HepG2 (cell line): ENCODE measurements around the gene PCOLCE2. TPM values are rescaled to one million over a fixed set of nuclear protein-coding genes. Genes with fewer than 3 reads are reported as not detected.
A peak's percentile ranks its signal among the peaks of the same experiment; 100 is the strongest.

Source experiments
- ASH2L ChIP-seq: fragments of 300-600, 200-600 bp; sonication (generic); IDR thresholded peaks from 2 replicates; pipeline ENCODE4 v1.7.0; 2017; ENCODE audit warnings: low read depth, mild to moderate bottlenecking, moderate library complexity, mixed read lengths, low read length; ENCODE audit not compliant: insufficient read length
- ETV5 ChIP-seq: IDR thresholded peaks from 2 replicates; pipeline ENCODE4 v1.6.1; 2018; ENCODE audit warnings: missing biosample characterization, missing genetic modification reagents, inconsistent platforms, borderline replicate concordance
- ETV6 ChIP-seq: sonication (generic); formaldehyde crosslinking; conservative IDR thresholded peaks from 2 replicates; pipeline ENCODE4 v1.4.0; 2020; ENCODE audit warnings: missing genetic modification reagents
- FOXA3 ChIP-seq: IDR thresholded peaks from 2 replicates; pipeline ENCODE4 v1.6.1; 2016; ENCODE audit warnings: missing genetic modification reagents, missing compliant biosample characterization
- FOXK2 ChIP-seq: fragments of 450-650 bp; IDR thresholded peaks from 2 replicates; pipeline ENCODE4 v1.6.1; 2016
- MBNL3 ChIP-seq: fragments of 250-450 bp; sonication (Bioruptor Pico); conservative IDR thresholded peaks from 2 replicates; pipeline ENCODE4 v1.8.0; 2022; ENCODE audit warnings: mild to moderate bottlenecking, inconsistent platforms
- MED8 ChIP-seq: sonication (generic); formaldehyde crosslinking; IDR thresholded peaks from 2 replicates; pipeline ENCODE4 v1.8.1; 2023; ENCODE audit warnings: mild to moderate bottlenecking, missing genetic modification reagents; ENCODE audit not compliant: insufficient replicate concordance
- NCOA1 ChIP-seq: sonication (generic); formaldehyde crosslinking; IDR thresholded peaks from 2 replicates; pipeline ENCODE4 v1.9.0; 2021; ENCODE audit warnings: missing genetic modification reagents
- NFYB ChIP-seq: sonication (generic); formaldehyde crosslinking; IDR thresholded peaks from 2 replicates; pipeline ENCODE4 v1.4.0; 2020; ENCODE audit warnings: missing genetic modification reagents
- PAF1 ChIP-seq: IDR thresholded peaks from 2 replicates; pipeline ENCODE4 v1.6.1; 2016; ENCODE audit warnings: missing genetic modification reagents, missing compliant biosample characterization
- PHF20 ChIP-seq: sonication (generic); formaldehyde crosslinking; IDR thresholded peaks from 2 replicates; pipeline ENCODE4 v1.5.0; 2020; ENCODE audit warnings: mild to moderate bottlenecking, missing genetic modification reagents
- RBM22 ChIP-seq: fragments of 200-400 bp; formaldehyde crosslinking; optimal IDR thresholded peaks from 2 replicates; pipeline ENCODE3; 2017; ENCODE audit warnings: mild to moderate bottlenecking, low read length, moderate library complexity
- RXRB ChIP-seq: IDR thresholded peaks from 2 replicates; pipeline ENCODE4 v1.6.1; 2016; ENCODE audit warnings: borderline replicate concordance, missing genetic modification reagents, missing compliant biosample characterization
- SIX1 ChIP-seq: sonication (generic); formaldehyde crosslinking; IDR thresholded peaks from 2 replicates; pipeline ENCODE4 v1.4.0; 2020; ENCODE audit warnings: missing genetic modification reagents, borderline replicate concordance
- SOX5 ChIP-seq: IDR thresholded peaks from 2 replicates; pipeline ENCODE4 v1.6.1; 2016; ENCODE audit warnings: borderline replicate concordance
- WIZ ChIP-seq: sonication (generic); formaldehyde crosslinking; IDR thresholded peaks from 2 replicates; pipeline ENCODE4 v1.5.1; 2020; ENCODE audit warnings: mild to moderate bottlenecking, missing genetic modification reagents
- YEATS4 ChIP-seq: sonication (generic); formaldehyde crosslinking; IDR thresholded peaks from 2 replicates; pipeline ENCODE4 v1.4.0; 2020; ENCODE audit warnings: missing genetic modification reagents, borderline replicate concordance
- ZFP37 ChIP-seq: sonication (generic); formaldehyde crosslinking; IDR thresholded peaks from 2 replicates; pipeline ENCODE4 v1.4.0; 2020; ENCODE audit warnings: missing genetic modification reagents, borderline replicate concordance
- ZNF17 ChIP-seq: sonication (generic); formaldehyde crosslinking; IDR thresholded peaks from 2 replicates; pipeline ENCODE4 v1.5.0; 2020; ENCODE audit warnings: mild to moderate bottlenecking, missing genetic modification reagents
- ZNF280B ChIP-seq: sonication (generic); formaldehyde crosslinking; IDR thresholded peaks from 2 replicates; pipeline ENCODE4 v1.5.0; 2020; ENCODE audit warnings: missing genetic modification reagents, mild to moderate bottlenecking, borderline replicate concordance
- ZNF333 ChIP-seq: sonication (generic); formaldehyde crosslinking; IDR thresholded peaks from 2 replicates; pipeline ENCODE4 v1.4.0; 2020; ENCODE audit warnings: mild to moderate bottlenecking, missing genetic modification reagents, borderline replicate concordance
- ZNF468 ChIP-seq: sonication (generic); formaldehyde crosslinking; IDR thresholded peaks from 2 replicates; pipeline ENCODE4 v1.8.0; 2022; ENCODE audit warnings: mild to moderate bottlenecking, moderate library complexity, missing genetic modification reagents
- ZNF558 ChIP-seq: sonication (generic); formaldehyde crosslinking; IDR thresholded peaks from 2 replicates; pipeline ENCODE4 v1.9.0; 2022; ENCODE audit warnings: mild to moderate bottlenecking, missing genetic modification reagents, borderline replicate concordance
- polyA plus RNA-seq, 8 experiments: library from polyadenylated mRNA; depleted of rRNA in 3 of 8; stranded (reverse) in 7 of 8; unstranded in 1 of 8; fragments of >200 nt; fragmentation: Illumina TruSeq in 4 of 8; extraction: Trizol in 4 of 8; gene quantifications; 2 replicates each; pipeline versions ENCODE4 v1.2.1 to v1.2.3, GENCODE V29; 2011 to 2016; ENCODE audit warnings: low read depth in 4 of 8, missing spikeins in 1 of 8, mixed read lengths in 1 of 8; ENCODE audit not compliant: insufficient read depth in 1 of 8
- total RNA-seq, 5 experiments: library from RNA; depleted of rRNA; stranded (reverse); fragments of >200 nt; fragmentation: Illumina TruSeq; extraction: Trizol; gene quantifications; 2 replicates each; pipeline ENCODE4 v1.2.3, GENCODE V29; 2016; ENCODE audit warnings: low read depth in 1 of 5
- TF ChIP-seq, protein P1 (sequence below): IDR thresholded peaks from 2 replicates; pipeline ENCODE4 v1.6.1; 2018; ENCODE audit warnings: missing genetic modification reagents
- TF ChIP-seq, protein P2 (sequence below): conservative IDR thresholded peaks from 2 replicates; pipeline ENCODE4 v1.6.1; 2018; ENCODE audit warnings: missing genetic modification reagents
- TF ChIP-seq, protein P3 (sequence below): sonication (generic); formaldehyde crosslinking; IDR thresholded peaks from 2 replicates; pipeline ENCODE4 v1.4.0; 2020; ENCODE audit warnings: missing genetic modification reagents

The PCOLCE2 gene
- total and polyA plus RNA-seq, 2 of the 13 experiments (the other 11 are each of a cell fraction or from before 2014, with no cell fraction given) = 0.71 to 2.0 TPM

DNA sequence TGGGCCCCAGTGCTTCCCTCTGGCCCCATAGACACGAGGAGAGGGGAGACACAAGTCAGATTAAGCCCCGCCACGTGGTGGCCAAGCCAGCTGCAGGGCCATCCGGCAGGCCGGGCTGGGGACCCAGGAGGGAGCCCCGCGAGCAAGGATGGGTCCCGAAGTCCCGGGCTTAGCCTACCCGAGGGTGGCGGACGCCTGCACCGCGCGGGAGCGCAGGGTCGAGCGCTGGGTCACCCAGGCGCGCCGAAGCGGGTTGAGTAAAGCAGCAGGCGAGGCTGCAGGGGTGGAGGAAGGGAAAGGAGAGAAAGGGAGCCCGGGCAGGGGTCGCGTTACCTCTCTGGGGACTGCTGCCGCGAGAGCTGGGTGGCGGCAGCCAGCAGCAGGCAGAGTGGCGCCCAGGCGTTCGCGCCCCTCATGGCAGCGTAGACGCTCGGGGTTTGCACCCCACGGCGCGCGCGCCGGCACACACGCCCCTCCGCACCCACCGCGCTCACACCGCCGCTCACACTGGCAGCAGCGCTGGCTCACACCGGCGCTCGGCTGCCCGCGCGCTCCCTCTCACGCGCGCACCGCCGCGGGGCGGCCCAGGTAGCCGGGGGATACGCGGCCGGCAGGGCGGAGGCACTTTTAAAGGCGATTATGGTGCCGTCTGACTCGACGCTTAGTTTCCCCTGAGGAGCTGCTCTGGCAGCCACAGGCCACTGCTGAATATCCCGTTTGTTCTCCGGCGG, at the start of gene PCOLCE2 (continued):
- TF ChIP-seq ZNF333 (CRISPR knock-in tag) (no peak), ZNF468 (CRISPR knock-in tag) (0 out of 2 replicates have a peak, but pooled peaks have one; percentile 24), ASH2L (no peak), ETV5 (no peak), MED8 (CRISPR knock-in tag) (no peak), RBM22 (no peak), NFYB (CRISPR knock-in tag) (no peak), WIZ (CRISPR knock-in tag) (peak; percentile 77; the same call in 1 of the 2 replicates), SOX5 (no peak), ZNF17 (CRISPR knock-in tag) (no peak), PAF1 (no peak), ZNF280B (CRISPR knock-in tag) (0 out of 2 replicates have a peak, but pooled peaks have one; percentile 26), FOXA3 (no peak), ETV6 (no peak), YEATS4 (peak; percentile 60; the same call in 1 of the 2 replicates), ZNF558 (CRISPR knock-in tag) (no peak; the same call in 1 of the 2 replicates), SIX1 (CRISPR knock-in tag) (no peak), MBNL3 (CRISPR knock-in tag) (no peak), RXRB (no peak), PHF20 (CRISPR knock-in tag) (peak; percentile 48; the same call in 1 of the 2 replicates), ZFP37 (CRISPR knock-in tag) (peak; percentile 80; the same call in 1 of the 2 replicates), FOXK2 (no peak), NCOA1 (CRISPR knock-in tag) (no peak)
- TF ChIP-seq, protein P1, sequence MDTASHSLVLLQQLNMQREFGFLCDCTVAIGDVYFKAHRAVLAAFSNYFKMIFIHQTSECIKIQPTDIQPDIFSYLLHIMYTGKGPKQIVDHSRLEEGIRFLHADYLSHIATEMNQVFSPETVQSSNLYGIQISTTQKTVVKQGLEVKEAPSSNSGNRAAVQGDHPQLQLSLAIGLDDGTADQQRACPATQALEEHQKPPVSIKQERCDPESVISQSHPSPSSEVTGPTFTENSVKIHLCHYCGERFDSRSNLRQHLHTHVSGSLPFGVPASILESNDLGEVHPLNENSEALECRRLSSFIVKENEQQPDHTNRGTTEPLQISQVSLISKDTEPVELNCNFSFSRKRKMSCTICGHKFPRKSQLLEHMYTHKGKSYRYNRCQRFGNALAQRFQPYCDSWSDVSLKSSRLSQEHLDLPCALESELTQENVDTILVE = no peak
- TF ChIP-seq, protein P2, sequence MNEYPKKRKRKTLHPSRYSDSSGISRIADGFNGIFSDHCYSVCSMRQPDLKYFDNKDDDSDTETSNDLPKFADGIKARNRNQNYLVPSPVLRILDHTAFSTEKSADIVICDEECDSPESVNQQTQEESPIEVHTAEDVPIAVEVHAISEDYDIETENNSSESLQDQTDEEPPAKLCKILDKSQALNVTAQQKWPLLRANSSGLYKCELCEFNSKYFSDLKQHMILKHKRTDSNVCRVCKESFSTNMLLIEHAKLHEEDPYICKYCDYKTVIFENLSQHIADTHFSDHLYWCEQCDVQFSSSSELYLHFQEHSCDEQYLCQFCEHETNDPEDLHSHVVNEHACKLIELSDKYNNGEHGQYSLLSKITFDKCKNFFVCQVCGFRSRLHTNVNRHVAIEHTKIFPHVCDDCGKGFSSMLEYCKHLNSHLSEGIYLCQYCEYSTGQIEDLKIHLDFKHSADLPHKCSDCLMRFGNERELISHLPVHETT (CRISPR knock-in tag) = no peak
- TF ChIP-seq, protein P3, sequence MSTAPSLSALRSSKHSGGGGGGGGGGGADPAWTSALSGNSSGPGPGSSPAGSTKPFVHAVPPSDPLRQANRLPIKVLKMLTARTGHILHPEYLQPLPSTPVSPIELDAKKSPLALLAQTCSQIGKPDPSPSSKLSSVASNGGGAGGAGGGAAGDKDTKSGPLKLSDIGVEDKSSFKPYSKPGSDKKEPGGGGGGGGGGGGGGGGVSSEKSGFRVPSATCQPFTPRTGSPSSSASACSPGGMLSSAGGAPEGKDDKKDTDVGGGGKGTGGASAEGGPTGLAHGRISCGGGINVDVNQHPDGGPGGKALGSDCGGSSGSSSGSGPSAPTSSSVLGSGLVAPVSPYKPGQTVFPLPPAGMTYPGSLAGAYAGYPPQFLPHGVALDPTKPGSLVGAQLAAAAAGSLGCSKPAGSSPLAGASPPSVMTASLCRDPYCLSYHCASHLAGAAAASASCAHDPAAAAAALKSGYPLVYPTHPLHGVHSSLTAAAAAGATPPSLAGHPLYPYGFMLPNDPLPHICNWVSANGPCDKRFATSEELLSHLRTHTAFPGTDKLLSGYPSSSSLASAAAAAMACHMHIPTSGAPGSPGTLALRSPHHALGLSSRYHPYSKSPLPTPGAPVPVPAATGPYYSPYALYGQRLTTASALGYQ (CRISPR knock-in tag) = peak; percentile 34; the same call in 1 of the 2 replicates
